ENCODE data around the gene ENKUR.

The ENKUR gene, protein sequence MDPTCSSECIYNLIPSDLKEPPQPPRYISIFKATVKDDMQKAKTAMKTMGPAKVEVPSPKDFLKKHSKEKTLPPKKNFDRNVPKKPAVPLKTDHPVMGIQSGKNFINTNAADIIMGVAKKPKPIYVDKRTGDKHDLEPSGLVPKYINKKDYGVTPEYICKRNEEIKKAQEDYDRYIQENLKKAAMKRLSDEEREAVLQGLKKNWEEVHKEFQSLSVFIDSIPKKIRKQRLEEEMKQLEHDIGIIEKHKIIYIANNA

DNA sequence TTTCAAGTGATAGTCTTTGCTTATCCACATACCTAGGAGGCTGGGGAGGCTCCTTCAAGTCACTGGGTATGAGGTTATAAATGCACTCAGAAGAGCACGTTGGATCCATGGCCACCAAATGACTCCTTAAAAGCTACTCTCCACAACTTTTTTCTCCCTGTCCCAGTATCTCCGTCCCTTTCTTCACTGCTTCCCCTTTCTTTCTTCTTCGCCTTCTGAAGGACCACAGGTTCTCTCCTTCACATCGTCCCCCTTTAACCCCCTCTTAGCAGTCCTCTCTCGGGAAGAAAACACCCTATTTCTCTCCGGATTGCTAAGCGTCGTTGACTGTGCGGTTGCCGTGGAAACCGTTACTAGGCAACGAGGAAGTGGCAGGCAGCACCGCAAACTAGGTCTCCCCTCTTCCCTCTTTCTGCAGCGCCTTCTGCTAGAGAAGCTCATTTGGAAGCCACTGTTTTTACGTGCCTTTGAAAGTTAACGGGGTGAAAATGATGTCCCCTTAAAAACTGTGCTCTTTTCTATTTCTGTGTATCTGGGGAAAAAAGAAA lies at the start of gene ENKUR:
Gene ENKUR (minus strand): TSS at position 331 of the 548 bp plus-strand sequence. CDS start 222 bp downstream, at position 109.
- DNase-seq (ENCODE audit: low spot score) = peak; percentile 85
- Mint-ChIP-seq H3K9me3 (no peaks in the 10 kb centered on the region), H3K4me3 (peak within 1 kb of the TSS; percentile 89), H3K27ac (peak within 1 kb of the TSS; percentile 91), H3K4me1 (ENCODE audit: low read depth) (peaks cover 16% of the 10 kb centered on the region), H3K36me3 (ENCODE audit: low read depth) (no peaks in the 10 kb centered on the region), H3K27me3 (ENCODE audit: low read depth) (peaks cover 9% of the 10 kb centered on the region)

DNA sequence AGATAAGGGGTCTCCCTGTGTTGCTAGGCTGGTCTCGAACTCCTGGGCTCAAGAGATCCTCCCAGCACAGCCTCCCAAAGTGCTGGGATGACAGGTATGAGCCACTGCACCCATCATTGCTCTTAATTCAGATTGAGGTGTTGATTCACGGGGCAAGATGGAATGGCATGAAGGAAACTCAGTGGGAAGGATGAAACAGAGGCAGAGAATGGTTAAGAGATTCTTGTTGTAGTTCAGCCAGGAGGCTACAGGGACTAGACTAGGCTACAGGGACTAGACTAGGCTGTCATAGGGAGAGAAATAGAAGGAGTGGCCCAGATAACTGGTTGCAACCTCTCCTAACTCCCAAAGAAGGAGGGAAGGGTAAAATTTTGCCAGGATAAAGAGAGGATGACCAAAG lies 48.4 kb upstream of the ENKUR start:
- no peaks in the 10 kb centered on the region for H3K27me3 Mint-ChIP-seq (ENCODE audit: low read depth)
- no peaks in the 10 kb centered on the region for H3K9me3 Mint-ChIP-seq
- DNase-seq (ENCODE audit: low spot score) = no peak
- peaks cover 18% of the 10 kb centered on the region for H3K4me1 Mint-ChIP-seq (ENCODE audit: low read depth)
- no peak overlapping the region for H3K27ac Mint-ChIP-seq
- no peak overlapping the region for H3K4me3 Mint-ChIP-seq
- H3K36me3 Mint-ChIP-seq (ENCODE audit: low read depth) = no peaks in the 10 kb centered on the region

DNA sequence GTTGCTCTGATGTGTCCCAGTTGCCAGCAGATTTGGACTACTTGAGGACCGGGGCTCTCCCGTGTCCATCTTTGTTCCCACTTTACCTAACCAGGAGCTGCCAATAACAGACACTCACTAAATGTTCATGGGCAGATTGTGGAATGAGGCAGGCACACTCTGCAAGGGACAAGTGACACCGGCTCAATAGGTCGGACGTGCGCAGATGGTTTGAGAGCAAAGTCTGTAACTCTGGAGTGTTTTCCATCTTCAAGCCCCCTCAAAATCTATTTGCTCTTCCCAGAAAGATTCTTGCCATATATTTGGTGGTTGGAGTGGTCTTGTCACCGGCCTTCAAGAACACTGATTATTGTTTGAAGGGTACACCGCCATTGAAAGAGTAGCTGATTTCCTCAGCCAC lies 47.7 kb upstream of the ENKUR start:
- H3K36me3 Mint-ChIP-seq (ENCODE audit: low read depth) = no peaks in the 10 kb centered on the region
- H3K27me3 Mint-ChIP-seq (ENCODE audit: low read depth) = no peaks in the 10 kb centered on the region
- no peaks in the 10 kb centered on the region for H3K9me3 Mint-ChIP-seq
- no peak for DNase-seq (ENCODE audit: low spot score)
- no peak overlapping the region for H3K4me3 Mint-ChIP-seq
- H3K27ac Mint-ChIP-seq = no peak overlapping the region
- peaks cover 18% of the 10 kb centered on the region for H3K4me1 Mint-ChIP-seq (ENCODE audit: low read depth)

DNA sequence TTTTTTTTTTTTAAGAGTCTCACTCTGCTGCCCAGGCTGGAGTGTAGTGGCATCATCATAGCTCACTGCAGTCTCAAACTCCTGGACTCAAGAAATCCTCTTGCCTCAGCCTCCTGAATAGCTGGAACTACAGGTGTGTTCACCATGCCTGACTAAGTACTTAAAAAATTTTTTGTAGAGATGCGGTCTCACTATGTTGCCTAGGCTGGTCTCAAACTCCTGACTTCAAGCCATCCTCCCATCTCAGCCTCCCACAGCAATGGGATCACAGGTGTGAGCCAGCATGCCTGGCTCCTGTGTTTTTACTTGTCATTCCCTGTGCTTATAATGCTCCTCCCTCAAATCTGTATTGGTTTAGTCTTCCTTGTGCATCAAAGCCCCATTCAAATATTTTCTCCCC lies 47.2 kb upstream of the ENKUR start:
- Mint-ChIP-seq H3K4me1 (ENCODE audit: low read depth) (peaks cover 18% of the 10 kb centered on the region), H3K36me3 (ENCODE audit: low read depth) (no peaks in the 10 kb centered on the region), H3K4me3 (no peak overlapping the region), H3K9me3 (no peaks in the 10 kb centered on the region), H3K27ac (no peak overlapping the region), H3K27me3 (ENCODE audit: low read depth) (no peaks in the 10 kb centered on the region)
- no peak for DNase-seq (ENCODE audit: low spot score)

DNA sequence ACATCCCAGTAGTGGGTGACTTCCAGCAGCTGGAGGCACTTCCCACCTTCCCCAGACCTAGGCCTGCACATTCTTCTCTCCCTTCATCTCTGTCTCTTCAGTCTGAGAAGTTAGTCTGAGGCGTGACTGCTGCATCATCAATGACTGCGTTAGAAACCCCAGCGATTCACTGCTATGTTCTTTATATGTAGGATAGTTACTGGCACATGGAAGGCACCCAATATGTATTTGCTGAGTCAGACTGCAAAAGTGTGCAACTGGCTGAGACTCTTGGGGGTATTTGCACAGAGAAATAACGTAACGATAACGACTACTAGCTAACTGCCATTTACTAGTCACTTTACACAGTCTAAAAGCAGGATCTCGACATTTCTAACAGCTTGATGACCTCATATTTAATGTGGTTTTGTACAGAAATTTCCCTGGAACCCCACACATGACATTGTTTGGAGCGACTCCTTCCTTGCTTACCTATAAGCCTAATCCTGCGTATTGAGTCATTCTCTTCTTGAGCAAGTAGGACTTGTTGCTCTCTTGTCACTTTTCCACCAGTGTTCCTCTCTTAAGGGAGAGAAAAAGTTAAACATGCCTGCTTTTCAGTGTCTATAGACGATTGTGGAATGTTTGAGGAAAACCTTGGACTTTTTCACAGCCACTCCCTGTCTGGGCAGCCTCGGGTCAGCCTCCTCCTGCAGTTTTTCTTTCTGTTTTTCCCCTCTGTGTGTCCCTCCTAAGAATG lies 45.9 kb upstream of the ENKUR start:
- no peaks in the 10 kb centered on the region for H3K9me3 Mint-ChIP-seq
- H3K4me3 Mint-ChIP-seq = peak overlapping the region; percentile 54
- H3K27me3 Mint-ChIP-seq (ENCODE audit: low read depth) = no peaks in the 10 kb centered on the region
- H3K27ac Mint-ChIP-seq = peak overlapping the region; percentile 79
- H3K36me3 Mint-ChIP-seq (ENCODE audit: low read depth) = no peaks in the 10 kb centered on the region
- DNase-seq (ENCODE audit: low spot score) = no peak
- H3K4me1 Mint-ChIP-seq (ENCODE audit: low read depth) = peaks cover 18% of the 10 kb centered on the region

DNA sequence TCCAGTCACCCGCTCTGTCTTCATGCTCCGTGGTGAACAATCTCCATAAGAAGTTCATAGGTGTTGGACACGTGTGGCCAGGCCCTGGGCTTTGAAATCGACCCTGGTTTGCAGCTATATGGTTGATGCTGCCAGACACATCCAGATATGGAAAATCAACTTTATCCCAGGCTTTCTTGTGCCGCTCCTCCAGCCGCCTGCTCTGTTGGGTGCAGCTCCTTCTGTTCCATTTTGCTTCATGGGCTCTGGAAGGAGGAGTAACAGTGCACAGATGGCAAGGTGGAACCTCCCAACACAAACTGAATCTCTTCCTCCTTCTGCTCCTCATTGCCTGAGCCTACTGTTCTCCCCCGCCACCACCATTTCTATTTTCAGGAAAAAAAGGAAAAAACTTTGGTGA lies 45.2 kb upstream of the ENKUR start:
- Mint-ChIP-seq H3K4me1 (ENCODE audit: low read depth) (peaks cover 18% of the 10 kb centered on the region), H3K36me3 (ENCODE audit: low read depth) (no peaks in the 10 kb centered on the region), H3K4me3 (no peak overlapping the region), H3K27me3 (ENCODE audit: low read depth) (no peaks in the 10 kb centered on the region), H3K9me3 (no peaks in the 10 kb centered on the region), H3K27ac (no peak overlapping the region)
- DNase-seq (ENCODE audit: low spot score) = no peak

DNA sequence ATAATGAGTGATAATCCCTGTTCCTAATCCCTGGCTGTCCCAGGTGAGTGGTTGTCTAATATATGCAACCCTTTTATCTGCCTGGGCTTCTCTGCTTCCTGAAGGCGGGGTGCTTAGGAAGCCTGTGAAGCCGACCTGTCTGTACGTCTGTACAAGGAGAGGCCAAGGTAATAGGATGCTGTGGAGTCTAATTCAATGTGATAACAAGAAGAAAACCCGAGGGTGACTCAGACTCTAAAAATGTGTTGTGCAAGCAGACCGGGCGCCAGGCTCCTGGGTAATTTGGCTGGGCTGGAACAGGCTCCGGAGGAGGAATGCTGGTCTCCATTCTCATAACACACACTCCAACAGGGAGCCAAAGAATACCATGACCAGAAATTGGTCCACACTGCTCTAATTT lies 44.0 kb upstream of the ENKUR start:
- no peaks in the 10 kb centered on the region for H3K36me3 Mint-ChIP-seq (ENCODE audit: low read depth)
- H3K9me3 Mint-ChIP-seq = no peaks in the 10 kb centered on the region
- H3K27ac Mint-ChIP-seq = no peak overlapping the region
- no peak overlapping the region for H3K4me3 Mint-ChIP-seq
- peaks cover 16% of the 10 kb centered on the region for H3K4me1 Mint-ChIP-seq (ENCODE audit: low read depth)
- no peaks in the 10 kb centered on the region for H3K27me3 Mint-ChIP-seq (ENCODE audit: low read depth)
- no peak for DNase-seq (ENCODE audit: low spot score)

DNA sequence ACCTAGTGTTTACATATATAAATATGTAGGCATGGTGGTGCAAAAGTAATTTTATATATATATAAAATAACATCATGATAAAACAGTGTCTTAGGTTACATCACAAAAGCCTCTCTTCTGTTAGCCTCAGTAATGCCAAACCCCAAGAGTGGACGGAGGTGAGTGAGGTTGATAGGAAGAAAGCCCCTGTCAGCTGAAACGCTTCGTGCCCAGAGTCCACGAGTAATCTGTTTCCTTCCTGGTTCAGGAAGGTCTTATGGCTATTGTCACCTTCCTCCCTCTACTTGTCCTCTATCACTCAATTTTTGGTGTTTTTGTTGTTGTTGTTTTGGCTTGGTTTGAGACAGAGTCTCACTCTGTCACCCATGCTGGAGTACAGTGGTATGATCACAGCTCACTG lies 41.9 kb upstream of the ENKUR start:
- DNase-seq (ENCODE audit: low spot score) = no peak
- Mint-ChIP-seq H3K27ac (no peak overlapping the region), H3K36me3 (ENCODE audit: low read depth) (no peaks in the 10 kb centered on the region), H3K4me1 (ENCODE audit: low read depth) (peaks cover 10% of the 10 kb centered on the region), H3K9me3 (no peaks in the 10 kb centered on the region), H3K4me3 (no peak overlapping the region), H3K27me3 (ENCODE audit: low read depth) (no peaks in the 10 kb centered on the region)

DNA sequence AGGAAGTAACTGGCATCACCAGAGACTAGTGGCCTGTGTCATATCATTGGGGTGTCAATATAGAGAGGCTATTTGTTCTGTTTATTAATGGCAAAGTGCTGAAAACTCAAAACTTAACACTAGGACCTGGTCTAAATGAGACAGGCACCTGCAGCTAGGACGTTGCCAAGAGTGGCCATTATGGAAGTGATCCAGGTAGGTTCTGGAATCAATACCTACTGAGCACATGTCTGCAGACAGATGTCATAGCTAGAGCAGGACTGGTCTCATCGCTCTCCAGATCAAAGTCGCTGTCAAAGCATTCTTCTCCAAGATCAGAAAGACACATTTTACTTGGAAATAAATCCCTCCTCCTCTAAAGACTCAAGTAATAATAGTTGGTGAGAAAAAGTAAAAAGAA lies 40.8 kb upstream of the ENKUR start:
- Mint-ChIP-seq H3K36me3 (ENCODE audit: low read depth) (no peaks in the 10 kb centered on the region), H3K27ac (no peak overlapping the region), H3K4me1 (ENCODE audit: low read depth) (peaks cover 2% of the 10 kb centered on the region), H3K27me3 (ENCODE audit: low read depth) (no peaks in the 10 kb centered on the region), H3K4me3 (no peak overlapping the region), H3K9me3 (no peaks in the 10 kb centered on the region)
- DNase-seq (ENCODE audit: low spot score) = no peak

DNA sequence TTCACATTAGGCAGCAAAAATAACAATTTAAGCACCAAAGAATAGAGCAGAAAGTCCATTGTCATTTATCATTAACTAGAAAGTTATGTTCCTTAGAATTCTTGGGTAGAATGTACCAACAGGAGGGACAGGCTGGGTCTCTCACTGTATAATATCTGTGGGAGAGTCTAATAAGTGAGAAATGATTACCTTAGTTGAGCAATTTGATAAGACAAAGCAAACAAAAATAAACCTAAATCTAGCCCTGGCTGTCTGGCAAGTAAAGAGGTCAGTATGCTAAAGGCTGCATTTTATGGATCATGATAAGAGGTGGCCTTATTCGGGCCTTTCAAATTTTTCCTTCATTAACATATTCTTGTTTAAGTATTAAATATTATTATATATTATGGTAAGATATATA lies 36.1 kb upstream of the ENKUR start:
- H3K27me3 Mint-ChIP-seq (ENCODE audit: low read depth) = peaks cover 9% of the 10 kb centered on the region
- no peaks in the 10 kb centered on the region for H3K4me1 Mint-ChIP-seq (ENCODE audit: low read depth)
- no peaks in the 10 kb centered on the region for H3K9me3 Mint-ChIP-seq
- no peaks in the 10 kb centered on the region for H3K36me3 Mint-ChIP-seq (ENCODE audit: low read depth)
- no peak overlapping the region for H3K4me3 Mint-ChIP-seq
- DNase-seq (ENCODE audit: low spot score) = no peak
- no peak overlapping the region for H3K27ac Mint-ChIP-seq

DNA sequence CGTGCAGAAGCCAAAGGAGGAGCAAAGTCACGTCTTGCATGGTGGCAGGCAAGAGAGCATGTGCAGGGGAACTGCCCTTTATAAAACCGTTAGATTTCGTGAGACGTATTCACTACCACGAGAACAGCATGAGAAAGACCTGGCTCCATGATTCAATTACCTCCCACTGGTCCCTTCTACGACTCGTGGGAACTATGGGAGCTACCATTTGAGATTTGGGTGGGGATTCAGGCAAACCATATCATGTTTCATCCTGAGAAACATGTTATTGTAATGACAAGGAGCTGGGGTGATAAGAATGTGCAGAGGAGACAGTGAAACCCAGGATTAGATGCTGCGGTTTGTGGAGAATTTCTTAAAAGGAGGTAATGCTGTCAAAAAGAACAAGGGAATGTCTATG lies 34.4 kb upstream of the ENKUR start:
- Mint-ChIP-seq H3K36me3 (ENCODE audit: low read depth) (no peaks in the 10 kb centered on the region), H3K4me1 (ENCODE audit: low read depth) (no peaks in the 10 kb centered on the region), H3K27me3 (ENCODE audit: low read depth) (peaks cover 16% of the 10 kb centered on the region), H3K9me3 (no peaks in the 10 kb centered on the region), H3K4me3 (no peak overlapping the region), H3K27ac (no peak overlapping the region)
- DNase-seq (ENCODE audit: low spot score) = no peak

DNA sequence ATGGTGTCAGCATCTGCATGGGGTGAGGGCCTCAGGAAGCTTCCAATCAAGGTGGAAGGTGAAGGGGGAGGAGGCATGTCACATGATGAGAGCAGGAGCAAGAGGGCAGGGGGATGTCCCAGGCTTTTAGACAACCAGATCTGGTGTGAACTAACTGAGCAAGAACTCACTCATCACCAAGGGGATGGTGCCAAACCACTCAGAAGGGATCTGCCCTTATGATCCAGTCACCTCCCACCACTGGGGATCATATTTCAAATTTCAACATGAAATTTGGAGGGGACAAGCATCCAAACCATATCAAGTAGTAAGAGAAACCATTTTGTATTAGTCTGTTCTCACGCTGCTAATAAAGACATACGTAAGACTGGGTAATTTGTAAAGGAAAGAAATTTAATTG lies 34.0 kb upstream of the ENKUR start:
- Mint-ChIP-seq H3K4me3 (no peak overlapping the region), H3K27me3 (ENCODE audit: low read depth) (peaks cover 19% of the 10 kb centered on the region), H3K27ac (no peak overlapping the region), H3K36me3 (ENCODE audit: low read depth) (no peaks in the 10 kb centered on the region), H3K9me3 (no peaks in the 10 kb centered on the region), H3K4me1 (ENCODE audit: low read depth) (no peaks in the 10 kb centered on the region)
- no peak for DNase-seq (ENCODE audit: low spot score)

DNA sequence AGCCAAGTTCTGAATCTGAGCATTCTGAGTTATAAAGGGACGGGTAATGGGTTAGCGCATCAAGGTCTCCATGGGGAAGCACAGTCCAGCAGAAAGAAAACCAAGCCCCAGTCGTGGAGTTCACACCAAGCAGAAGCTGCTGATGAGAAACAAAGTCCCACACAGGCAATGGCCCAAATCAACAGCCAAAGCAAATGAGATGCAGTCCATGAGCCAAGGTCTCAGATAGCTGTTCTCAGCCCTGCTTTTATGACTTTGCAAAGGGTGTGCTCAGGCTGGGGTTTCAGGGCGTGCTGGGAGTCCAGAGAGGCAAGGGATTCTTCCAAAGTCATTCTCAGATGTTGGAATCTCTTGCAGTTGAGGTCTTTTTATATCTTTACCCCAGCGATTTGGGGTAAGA lies 32.5 kb upstream of the ENKUR start:
- Mint-ChIP-seq H3K9me3 (no peaks in the 10 kb centered on the region), H3K27ac (no peak overlapping the region), H3K27me3 (ENCODE audit: low read depth) (peaks cover 31% of the 10 kb centered on the region), H3K4me3 (no peak overlapping the region), H3K4me1 (ENCODE audit: low read depth) (no peaks in the 10 kb centered on the region), H3K36me3 (ENCODE audit: low read depth) (no peaks in the 10 kb centered on the region)
- no peak for DNase-seq (ENCODE audit: low spot score)

DNA sequence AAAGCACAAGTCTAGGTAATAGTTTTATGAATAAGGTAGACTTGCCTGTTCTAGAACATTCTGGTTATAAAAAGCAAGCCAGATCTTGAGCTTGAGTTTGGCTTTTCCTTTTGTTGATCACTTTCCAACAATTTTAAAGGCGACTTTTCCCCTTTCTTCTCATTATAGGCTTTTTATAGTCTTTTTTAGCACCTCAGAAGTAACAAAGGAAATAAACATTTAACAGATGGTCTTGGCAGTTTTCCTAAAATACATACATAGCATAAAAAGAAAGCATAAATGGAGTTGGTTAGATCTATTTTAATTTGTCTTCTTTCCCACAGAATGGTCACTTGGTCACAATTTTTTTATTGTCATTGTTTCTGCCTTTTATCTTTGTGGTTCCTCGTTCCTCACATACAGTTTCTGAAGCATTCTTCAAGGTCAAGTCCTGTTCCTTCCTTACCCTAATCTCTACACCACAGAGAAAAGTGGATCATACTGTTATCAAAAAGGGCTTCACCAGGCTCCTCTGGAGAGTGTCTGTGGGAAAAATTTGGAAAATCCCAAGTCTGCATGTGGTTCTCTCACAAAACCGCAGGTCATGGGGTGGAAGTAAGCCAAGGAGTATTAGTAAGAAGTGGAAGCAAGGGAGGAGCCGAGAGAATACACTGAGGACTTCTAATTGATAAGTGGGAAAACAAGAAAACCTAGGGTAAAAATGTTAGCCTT lies 31.8 kb upstream of the ENKUR start:
- no peak for DNase-seq (ENCODE audit: low spot score)
- H3K36me3 Mint-ChIP-seq (ENCODE audit: low read depth) = no peaks in the 10 kb centered on the region
- H3K27ac Mint-ChIP-seq = no peak overlapping the region
- no peak overlapping the region for H3K4me3 Mint-ChIP-seq
- no peaks in the 10 kb centered on the region for H3K4me1 Mint-ChIP-seq (ENCODE audit: low read depth)
- peaks cover 33% of the 10 kb centered on the region for H3K27me3 Mint-ChIP-seq (ENCODE audit: low read depth)
- no peaks in the 10 kb centered on the region for H3K9me3 Mint-ChIP-seq

Data from T-helper 2 cell treated with Interferon-gamma antibody and Interleukin-4, amounts not matched to agents 5 μg/mL and 100 μg/mL, for 36 hours (primary cell).